GM18867 (cell line): Measurements from ENCODE around the gene FBLN7.
"Not testable (repeated sequence)": the region's sequence is repeated elsewhere in the genome, so short reads cannot be mapped to it uniquely, and the experiment has no call there.

Experiments
- ATAC-seq: cut with Tn5 transposase; IDR thresholded peaks from one replicate; pipeline ENCODE4 v1.9.1; 2021; ENCODE audit warnings: mild to moderate bottlenecking, moderate library complexity; ENCODE audit not compliant: unreplicated experiment

The FBLN7 gene, protein sequence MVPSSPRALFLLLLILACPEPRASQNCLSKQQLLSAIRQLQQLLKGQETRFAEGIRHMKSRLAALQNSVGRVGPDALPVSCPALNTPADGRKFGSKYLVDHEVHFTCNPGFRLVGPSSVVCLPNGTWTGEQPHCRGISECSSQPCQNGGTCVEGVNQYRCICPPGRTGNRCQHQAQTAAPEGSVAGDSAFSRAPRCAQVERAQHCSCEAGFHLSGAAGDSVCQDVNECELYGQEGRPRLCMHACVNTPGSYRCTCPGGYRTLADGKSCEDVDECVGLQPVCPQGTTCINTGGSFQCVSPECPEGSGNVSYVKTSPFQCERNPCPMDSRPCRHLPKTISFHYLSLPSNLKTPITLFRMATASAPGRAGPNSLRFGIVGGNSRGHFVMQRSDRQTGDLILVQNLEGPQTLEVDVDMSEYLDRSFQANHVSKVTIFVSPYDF

DNA sequence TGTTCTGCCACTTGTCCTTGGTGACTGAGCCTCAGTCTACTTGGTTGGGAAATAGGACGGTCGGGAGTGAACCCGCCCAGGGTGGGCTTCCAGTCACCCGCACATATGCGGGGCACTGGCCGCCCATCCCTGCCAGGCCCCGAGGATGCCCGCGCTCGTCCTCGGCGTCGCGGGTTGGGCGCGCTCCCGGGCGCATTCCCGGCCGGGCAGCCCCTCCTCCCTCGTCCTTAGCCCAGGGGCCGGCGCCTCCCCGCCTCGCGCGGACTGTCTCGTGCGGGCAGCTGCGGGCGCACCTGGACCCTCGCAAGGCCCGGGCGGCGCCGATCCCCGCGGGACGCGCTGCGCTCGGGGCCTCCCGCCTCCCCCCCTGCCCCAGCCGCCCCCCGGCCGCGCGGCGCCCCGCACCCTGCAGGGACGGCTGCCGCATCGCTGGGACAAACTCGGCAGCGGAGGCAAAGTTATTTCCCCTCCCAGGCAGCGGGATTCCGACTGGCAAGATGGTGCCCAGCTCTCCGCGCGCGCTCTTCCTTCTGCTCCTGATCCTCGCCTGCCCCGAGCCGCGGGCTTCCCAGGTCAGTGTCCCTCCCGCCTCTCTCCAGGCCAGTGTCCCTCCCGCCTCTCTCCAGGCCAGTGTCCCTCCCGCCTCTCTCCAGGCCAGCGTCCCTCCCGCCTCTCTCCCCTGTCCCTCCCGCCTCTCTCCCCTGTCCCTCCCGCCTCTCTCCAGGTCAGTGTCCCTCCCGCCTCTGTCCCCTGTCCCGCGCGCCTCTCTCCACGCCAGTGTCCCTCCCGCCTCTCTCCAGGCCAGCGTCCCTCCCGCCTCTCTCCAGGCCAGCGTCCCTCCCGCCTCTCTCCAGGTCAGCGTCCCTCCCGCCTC, at the start of gene FBLN7:
FBLN7 (plus strand) TSS at position 227 of the 874 bp plus-strand sequence; CDS start at position 498, 271 bp downstream.
- ATAC-seq, result no peak

DNA sequence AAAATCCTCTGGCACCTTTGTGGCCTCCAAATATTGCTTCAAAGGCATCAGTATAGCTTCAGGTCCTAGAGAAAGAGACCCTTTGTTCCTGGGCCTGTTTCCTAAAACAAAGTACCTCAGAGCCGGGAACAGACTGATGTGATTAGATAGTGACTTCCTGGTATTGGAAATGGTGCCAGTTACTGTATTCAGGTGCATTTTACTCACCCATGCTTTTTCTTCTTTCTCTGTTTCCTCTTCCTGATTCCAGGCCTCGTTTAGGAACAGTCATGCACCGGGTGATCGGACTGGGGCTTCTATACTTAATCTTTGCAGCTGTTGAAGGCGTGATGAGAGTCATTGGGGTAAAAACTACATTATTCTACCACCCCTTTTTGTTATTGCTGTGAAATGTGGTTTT, 48.8 kb upstream of the FBLN7 start:
- no peak for ATAC-seq

DNA sequence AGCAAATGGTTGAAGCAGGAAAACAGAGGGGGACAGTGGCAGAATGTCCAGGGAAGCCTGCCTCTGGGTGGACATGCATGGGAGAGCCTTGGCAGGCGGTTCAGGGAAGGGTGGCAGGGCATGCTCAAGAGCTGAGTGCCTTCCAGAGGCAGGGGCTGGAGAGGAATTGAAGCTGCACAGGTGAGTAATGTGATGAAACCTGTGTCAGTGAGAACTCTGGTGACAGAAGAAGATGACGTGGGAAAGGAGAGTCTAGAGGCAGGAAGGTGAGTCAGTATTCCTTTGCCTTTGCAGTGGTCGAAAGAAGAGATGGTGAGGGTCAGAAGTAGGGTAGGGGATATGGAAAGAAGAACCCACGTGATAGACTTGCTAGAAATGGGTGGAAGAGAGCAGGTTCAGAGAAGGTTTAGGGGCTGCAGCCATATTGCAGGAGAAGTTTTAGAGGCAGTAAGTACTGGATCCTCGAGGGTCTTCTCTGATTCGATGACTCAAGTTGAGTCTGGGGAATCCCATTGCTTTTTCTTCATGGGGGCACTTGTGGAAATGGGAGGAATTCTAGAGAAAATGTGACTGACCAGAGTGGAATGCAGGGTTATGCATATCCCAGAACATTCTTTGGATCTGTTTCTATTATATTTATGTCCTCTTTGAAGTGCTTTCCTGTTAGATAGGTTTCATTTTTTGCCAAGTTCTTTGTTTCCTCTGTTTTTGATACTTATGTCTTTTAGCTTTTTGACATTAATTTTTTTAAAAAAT, 45.7 kb upstream of the FBLN7 start:
- no peak for ATAC-seq

DNA sequence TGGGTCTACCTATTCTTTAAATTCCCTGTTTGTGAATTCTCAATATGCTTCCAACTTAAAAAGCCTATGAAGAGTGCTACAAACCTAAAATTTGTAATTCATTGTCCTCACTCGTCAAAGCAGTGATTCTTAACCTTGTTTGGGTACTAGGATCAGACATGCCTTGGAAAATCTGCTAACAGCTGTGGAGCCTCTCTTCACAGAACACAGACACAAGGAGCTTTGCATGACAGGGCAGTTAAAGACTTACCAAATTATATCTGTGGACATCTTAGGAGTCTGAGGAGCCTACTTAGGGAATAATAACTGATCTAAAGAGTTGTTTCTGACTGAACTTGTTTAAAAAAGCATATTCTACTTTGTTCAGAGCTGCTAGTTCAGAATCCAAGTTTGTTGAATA, 45.0 kb upstream of the FBLN7 start:
- no peak for ATAC-seq

DNA sequence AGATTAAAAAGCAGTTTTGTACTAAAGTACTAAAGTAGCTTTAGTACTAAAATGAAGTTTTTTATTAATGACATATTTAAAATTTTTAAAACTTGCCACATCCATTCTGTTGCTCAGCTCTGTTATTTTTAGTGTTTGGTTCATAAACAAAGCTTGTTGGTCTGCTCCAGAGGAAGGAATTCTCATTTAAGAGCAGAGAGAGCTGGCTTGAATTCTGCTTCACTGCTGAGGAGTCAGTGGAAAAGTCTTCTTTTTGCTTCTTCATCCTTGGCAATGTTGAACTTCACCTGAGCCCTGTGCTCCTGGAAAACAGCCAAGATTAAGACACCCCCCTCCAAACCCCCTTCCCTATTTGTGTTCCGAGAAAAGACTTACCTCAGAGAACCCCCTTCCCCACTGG, 42.5 kb upstream of the FBLN7 start:
- ATAC-seq, result no peak

DNA sequence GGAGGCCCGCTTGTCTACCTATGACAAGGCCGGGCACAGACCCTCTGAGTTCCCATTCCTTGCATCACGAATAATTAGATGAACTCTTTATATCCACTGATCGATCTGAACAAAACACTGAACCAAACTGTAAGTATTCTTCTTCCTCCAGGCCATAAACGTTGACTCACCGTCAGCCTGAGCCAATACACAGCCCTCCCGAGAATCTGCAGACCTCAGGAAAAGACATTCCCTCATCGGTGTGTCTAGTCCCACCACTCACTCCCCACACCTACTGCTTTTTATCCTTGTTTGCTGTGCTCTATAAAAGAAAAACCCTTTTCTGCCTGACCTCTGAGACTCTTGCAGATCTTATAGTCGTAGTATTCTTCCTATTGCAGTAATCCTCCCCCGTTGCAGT, 42.1 kb upstream of the FBLN7 start:
- no peak for ATAC-seq

DNA sequence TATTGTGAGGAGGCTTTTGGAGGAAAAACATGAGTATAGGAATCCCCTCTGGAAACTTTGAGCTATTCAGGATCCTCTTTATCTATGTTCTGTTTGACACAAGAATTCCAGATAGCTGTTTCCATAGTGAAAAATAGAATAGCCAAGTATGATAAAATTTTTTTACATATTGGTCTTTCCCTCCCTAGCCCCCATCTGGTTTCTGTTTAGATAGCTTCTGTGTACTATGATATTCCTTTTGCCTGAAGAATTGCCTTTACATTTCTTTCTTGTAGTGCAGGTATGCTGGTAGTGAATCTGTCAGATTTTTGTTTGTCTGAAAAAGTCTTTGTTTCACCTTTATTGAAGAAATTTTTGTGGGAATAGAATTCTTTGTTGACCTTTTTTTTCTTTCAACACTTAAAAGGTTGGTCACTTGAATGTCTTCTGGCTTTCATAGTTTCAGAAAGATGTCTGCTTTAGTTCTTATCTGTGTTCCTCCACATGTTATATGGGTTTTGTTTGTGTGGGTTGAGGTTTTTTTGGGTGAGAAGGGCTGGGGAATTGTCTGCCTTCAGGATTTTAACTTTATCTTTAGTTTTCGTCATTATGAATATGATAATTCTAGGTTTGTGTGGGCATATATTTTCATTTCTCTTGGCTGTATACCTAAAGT, 29.9 kb upstream of the FBLN7 start:
- ATAC-seq, result no peak

DNA sequence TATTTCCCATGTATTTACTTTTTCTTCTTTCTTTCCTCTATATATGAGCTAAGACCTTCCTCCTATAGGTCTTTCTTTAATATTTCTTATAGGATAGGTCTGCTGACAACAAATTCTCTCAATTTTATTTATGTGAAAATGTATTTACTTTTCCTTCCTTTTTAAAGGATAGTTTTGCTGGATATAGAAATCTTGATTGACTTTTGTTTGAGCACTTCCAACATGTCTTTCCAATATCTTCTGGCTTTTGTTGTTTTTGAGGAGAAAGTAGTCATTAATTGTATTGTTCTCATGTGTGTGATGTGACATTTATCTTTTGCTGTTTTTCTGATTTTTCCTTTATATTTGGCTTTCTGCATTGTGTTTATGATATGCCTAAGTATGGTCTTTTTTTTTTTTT, 28.9 kb upstream of the FBLN7 start:
- ATAC-seq, result no peak

DNA sequence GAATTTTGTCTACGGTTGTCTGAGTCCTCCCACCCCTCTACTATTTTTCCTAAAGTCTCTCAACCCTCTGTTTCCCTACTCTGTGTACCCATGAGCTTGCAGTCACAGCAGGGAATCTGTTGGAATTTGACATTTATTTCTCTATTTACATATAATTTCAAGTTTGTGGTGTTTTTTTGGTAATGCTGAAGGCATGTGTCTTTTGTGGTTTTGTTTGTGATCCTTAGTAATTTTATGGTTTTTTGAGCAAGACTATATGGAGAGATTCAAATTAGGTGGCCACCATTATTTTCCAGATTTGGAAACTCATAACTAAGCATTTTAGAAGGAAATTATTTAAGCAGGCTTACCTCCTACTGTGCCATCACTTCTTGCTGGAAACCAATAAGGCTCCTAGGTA, 27.2 kb upstream of the FBLN7 start:
- no peak for ATAC-seq

DNA sequence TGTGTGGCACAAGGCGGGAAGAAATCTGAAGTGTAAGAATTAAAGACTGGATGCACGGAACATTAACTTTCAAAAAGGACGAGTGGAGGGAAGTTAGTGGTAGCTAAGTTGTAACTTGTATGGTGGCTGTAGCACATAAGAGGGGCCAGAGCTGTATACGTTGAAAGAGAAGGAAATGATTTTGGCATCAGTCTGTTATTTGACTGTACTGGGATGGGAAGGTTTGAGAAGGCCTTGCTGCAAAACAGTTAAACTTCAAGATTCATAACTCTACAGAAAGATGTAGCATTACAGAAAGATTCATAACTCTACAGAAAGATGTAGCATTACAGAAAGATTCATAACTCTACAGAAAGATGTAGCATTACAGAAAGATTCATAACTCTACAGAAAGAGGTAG, 24.8 kb upstream of the FBLN7 start:
- not testable (repeated sequence) for ATAC-seq

DNA sequence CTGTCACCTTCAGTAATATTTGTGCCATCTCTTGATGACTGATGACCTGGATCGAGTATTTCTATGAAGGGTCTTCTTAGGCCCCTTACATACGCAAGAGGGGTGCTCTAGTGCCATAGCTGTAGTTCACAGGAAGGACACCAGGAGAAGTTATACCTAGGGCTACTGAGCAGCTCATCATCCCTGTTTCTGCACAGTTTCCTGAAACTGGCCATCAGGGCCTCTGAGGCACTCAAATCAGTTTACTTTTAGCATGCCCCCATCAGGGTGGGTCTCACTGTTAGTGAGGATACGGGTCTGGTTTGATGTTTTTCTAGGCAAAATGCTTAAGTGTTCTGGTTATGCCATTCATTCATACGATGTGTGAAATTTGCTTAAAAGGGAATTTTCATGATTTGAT, 20.0 kb upstream of the FBLN7 start:
- no peak for ATAC-seq

DNA sequence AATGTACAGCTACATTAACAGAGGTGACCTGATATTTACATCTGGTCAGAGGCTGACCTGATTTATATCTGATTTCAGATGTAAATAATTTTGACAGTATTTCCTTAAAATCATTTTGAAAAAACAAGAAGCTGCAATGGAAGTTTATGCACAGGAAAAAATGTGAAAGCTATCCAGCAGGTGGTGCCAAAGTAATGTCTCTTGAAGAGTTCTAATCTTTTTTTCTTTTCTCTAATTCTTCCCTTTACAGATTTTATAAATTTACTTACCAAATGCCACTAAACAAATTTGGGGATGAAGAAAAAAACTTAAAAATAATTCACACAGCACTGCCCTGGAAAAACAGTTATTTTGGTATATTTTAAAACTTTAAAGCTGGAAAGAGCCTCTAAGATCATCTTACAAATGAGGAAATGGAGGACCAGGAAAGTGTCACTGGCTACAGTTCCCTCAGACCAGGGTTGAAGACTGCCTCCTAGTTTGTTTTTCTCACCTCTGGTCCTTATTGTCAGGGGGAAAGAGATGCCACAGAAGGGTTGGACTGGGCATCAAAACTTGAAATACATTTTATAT, 16.4 kb upstream of the FBLN7 start:
- no peak for ATAC-seq

DNA sequence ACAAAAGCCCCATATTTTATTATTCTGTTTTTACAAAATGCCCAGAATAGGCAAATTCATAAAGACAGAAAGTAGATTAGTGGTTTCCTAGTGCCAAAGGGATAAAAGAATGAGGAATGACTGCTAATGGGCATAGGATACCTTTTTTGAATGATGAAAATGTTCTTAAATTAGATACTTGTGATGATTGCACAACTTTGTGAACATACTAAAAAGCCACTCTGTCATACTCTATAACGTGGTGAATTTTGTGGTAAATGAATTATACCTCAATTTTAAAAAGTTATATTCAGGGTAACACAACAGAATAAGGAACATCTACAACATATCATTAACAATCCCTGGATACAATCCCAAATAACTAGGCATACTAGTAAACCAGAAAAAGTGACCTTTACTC, 9.1 kb upstream of the FBLN7 start:
- no peak for ATAC-seq

DNA sequence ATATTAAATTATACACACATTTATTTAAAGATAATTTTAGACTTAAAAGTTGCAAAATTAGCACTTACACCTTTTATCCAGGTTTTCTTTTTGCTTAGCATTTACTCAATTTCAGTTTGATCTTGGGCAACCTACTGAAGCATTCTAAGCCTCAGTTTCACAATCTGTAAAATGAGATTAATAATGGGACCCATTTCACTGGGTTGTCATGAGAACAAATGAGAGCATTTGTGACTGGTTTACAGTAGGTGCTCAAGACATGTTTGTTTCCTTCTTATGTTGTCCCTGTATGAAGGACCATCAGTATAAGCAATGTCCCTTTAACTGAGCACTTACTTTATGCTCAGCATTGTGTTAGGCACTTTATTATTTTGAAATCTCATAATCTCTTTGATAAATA, 4.8 kb upstream of the FBLN7 start:
- ATAC-seq, result no peak

DNA sequence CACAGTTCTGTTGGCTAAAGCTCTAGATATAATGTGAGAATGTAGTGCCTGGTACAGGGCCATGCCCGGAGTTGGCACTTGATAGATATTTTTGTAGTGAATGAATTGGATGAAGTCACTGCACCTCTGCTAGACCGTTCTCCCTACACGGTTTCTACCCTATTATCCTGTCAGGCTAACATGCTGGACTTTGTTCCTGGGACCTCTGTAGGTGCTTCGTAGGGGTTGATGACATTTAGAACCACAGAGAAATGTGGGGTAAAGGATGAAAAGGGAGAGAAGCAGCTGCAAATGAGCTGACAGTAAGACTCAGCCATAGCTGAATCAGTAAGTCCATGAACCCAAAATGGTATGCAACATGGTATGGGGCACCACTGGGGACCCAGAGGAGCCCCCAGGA, 4.1 kb upstream of the FBLN7 start:
- ATAC-seq, result no peak

DNA sequence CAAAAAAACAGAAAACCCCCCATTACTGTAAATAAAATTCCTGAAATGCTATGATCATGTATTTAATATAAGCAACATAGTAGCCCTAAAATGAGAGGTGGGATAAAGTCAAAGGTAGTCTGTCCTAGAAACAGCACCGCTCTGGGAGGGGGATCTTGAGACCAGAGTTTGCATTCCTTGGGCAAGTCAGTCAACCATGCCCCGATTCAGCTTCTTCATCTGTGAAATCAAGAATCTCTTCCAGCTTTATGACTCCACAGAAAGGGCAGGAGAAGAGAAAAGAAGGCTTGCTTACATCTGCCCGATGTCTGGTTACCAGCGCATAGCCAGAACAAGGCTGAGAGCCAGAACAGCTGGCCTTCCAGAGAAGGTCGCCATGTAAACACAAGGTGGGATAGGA, 2.1 kb upstream of the FBLN7 start:
- ATAC-seq, result no peak

DNA sequence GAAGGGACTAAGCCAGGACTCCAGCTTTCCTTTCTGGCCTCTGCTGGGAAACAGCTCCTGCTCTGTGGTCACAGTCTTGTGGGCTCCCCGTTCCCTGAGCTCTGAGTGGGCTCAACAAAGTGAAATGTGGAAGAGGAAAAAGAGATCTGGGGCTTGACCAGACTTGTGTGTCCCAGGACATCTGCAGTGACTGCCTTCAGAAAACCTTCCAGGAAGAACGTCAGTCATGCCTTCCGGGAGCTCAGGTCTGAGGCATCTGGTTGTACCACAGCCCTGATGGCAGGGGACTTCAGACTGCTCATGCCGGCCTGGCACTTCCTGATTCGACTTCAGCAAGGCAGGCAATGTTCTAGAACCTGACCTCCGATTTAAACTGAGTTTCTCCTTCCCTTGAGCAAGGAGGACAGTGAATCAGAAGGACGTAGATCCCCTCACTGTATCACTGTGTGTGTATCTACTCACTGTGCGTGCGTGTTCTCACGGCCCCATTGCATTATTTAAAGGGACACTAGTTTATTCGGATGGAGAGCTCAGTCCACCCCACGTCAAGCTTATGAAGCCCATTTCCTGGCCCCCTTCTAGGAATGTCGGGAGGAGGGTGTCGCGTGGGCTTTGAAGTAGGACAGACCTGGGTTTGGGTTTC, 548 bp upstream of the FBLN7 start:
- ATAC-seq, result no peak

DNA sequence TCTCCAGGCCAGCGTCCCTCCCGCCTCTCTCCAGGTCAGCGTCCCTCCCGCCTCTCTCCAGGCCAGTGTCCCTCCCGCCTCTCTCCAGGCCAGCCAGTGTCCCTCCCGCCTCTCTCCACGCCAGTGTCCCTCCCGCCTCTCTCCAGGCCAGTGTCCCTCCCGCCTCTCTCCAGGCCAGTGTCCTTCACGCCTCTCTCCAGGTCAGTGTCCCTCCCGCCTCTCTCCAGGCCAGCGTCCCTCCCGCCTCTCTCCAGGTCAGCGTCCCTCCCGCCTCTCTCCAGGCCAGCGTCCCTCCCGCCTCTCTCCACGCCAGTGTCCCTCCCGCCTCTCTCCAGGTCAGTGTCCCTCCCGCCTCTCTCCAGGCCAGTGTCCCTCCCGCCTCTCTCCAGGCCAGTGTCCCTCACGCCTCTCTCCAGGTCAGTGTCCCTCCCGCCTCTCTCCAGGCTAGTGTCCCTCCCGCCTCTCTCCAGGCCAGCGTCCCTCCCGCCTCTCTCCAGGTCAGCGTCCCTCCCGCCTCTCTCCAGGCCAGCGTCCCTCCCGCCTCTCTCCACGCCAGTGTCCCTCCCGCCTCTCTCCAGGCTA, 939 bp downstream of the FBLN7 start:
- not testable (repeated sequence) for ATAC-seq

DNA sequence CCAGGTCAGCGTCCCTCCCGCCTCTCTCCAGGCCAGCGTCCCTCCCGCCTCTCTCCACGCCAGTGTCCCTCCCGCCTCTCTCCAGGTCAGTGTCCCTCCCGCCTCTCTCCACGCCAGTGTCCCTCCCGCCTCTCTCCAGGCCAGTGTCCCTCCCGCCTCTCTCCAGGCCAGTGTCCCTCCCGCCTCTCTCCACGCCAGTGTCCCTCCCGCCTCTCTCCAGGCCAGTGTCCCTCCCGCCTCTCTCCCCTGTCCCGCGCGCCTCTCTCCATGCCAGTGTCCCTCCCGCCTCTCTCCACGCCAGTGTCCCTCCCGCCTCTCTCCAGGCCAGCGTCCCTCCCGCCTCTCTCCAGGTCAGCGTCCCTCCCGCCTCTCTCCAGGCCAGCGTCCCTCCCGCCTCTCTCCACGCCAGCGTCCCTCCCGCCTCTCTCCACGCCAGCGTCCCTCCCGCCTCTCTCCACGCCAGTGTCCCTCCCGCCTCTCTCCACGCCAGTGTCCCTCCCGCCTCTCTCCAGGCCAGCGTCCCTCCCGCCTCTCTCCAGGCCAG, 1.5 kb downstream of the FBLN7 start:
- not testable (repeated sequence) for ATAC-seq
